ENCODE measurements around the gene METTL8. TPM values are rescaled to one million over a fixed set of nuclear protein-coding genes. Genes with fewer than 3 reads are reported as not detected.

The METTL8 gene
- total and polyA plus RNA-seq, 2 experiments from 2014 or later: 60.9 to 64.3 TPM

DNA sequence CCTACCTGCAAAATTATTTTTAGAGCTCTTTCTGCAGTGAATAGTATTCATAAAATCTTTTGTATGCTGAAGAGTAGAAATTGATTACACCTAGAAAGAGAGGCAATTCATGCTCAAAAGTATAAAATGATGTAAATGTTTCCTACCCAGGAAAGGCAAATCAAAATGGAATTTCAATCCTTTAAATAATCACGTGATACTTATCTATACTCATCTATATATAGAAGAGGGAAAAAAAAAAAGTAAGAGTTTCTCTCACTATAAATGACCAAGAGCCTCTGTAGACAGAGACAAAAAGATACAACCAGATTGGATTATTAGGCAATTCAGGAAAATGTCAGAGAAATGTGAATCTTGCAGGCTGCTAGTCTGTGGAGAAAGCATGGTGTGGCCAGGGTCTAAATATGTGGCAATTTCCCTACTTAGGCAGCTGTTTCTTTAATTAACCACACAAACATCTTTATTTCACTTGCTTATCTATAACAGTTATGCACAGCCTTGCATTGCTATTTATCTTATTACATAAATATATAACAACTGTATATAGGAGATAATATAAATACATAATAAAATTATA, 39.5 kb downstream of the METTL8 start (continued):
- TF ChIP-seq, protein P1, sequence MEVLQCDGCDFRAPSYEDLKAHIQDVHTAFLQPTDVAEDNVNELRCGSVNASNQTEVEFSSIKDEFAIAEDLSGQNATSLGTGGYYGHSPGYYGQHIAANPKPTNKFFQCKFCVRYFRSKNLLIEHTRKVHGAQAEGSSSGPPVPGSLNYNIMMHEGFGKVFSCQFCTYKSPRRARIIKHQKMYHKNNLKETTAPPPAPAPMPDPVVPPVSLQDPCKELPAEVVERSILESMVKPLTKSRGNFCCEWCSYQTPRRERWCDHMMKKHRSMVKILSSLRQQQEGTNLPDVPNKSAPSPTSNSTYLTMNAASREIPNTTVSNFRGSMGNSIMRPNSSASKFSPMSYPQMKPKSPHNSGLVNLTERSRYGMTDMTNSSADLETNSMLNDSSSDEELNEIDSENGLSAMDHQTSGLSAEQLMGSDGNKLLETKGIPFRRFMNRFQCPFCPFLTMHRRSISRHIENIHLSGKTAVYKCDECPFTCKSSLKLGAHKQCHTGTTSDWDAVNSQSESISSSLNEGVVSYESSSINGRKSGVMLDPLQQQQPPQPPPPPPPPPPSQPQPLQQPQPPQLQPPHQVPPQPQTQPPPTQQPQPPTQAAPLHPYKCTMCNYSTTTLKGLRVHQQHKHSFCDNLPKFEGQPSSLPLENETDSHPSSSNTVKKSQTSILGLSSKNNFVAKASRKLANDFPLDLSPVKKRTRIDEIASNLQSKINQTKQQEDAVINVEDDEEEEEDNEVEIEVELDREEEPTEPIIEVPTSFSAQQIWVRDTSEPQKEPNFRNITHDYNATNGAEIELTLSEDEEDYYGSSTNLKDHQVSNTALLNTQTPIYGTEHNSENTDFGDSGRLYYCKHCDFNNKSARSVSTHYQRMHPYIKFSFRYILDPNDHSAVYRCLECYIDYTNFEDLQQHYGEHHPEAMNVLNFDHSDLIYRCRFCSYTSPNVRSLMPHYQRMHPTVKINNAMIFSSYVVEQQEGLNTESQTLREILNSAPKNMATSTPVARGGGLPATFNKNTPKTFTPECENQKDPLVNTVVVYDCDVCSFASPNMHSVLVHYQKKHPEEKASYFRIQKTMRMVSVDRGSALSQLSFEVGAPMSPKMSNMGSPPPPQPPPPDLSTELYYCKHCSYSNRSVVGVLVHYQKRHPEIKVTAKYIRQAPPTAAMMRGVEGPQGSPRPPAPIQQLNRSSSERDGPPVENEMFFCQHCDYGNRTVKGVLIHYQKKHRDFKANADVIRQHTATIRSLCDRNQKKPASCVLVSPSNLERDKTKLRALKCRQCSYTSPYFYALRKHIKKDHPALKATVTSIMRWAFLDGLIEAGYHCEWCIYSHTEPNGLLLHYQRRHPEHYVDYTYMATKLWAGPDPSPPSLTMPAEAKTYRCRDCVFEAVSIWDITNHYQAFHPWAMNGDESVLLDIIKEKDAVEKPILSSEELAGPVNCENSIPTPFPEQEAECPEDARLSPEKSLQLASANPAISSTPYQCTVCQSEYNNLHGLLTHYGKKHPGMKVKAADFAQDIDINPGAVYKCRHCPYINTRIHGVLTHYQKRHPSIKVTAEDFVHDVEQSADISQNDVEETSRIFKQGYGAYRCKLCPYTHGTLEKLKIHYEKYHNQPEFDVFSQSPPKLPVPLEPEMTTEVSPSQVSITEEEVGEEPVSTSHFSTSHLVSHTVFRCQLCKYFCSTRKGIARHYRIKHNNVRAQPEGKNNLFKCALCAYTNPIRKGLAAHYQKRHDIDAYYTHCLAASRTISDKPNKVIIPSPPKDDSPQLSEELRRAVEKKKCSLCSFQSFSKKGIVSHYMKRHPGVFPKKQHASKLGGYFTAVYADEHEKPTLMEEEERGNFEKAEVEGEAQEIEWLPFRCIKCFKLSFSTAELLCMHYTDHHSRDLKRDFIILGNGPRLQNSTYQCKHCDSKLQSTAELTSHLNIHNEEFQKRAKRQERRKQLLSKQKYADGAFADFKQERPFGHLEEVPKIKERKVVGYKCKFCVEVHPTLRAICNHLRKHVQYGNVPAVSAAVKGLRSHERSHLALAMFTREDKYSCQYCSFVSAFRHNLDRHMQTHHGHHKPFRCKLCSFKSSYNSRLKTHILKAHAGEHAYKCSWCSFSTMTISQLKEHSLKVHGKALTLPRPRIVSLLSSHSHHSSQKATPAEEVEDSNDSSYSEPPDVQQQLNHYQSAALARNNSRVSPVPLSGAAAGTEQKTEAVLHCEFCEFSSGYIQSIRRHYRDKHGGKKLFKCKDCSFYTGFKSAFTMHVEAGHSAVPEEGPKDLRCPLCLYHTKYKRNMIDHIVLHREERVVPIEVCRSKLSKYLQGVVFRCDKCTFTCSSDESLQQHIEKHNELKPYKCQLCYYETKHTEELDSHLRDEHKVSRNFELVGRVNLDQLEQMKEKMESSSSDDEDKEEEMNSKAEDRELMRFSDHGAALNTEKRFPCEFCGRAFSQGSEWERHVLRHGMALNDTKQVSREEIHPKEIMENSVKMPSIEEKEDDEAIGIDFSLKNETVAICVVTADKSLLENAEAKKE (CRISPR knock-in tag; IDR thresholded peaks at IDR 0.05): no peak
- no peak for TF ChIP-seq JUNB (IDR thresholded peaks at IDR 0.05; ENCODE audit: unreplicated experiment)
- TF ChIP-seq, protein P2, sequence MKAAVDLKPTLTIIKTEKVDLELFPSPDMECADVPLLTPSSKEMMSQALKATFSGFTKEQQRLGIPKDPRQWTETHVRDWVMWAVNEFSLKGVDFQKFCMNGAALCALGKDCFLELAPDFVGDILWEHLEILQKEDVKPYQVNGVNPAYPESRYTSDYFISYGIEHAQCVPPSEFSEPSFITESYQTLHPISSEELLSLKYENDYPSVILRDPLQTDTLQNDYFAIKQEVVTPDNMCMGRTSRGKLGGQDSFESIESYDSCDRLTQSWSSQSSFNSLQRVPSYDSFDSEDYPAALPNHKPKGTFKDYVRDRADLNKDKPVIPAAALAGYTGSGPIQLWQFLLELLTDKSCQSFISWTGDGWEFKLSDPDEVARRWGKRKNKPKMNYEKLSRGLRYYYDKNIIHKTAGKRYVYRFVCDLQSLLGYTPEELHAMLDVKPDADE (IDR thresholded peaks at IDR 0.05): no peak
- TF ChIP-seq, protein P3, sequence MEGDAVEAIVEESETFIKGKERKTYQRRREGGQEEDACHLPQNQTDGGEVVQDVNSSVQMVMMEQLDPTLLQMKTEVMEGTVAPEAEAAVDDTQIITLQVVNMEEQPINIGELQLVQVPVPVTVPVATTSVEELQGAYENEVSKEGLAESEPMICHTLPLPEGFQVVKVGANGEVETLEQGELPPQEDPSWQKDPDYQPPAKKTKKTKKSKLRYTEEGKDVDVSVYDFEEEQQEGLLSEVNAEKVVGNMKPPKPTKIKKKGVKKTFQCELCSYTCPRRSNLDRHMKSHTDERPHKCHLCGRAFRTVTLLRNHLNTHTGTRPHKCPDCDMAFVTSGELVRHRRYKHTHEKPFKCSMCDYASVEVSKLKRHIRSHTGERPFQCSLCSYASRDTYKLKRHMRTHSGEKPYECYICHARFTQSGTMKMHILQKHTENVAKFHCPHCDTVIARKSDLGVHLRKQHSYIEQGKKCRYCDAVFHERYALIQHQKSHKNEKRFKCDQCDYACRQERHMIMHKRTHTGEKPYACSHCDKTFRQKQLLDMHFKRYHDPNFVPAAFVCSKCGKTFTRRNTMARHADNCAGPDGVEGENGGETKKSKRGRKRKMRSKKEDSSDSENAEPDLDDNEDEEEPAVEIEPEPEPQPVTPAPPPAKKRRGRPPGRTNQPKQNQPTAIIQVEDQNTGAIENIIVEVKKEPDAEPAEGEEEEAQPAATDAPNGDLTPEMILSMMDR (conservative IDR thresholded peaks at IDR 0.05; ENCODE audit: low read depth in 2 of 2): no peak
- TF ChIP-seq ZNF331 (CRISPR knock-in tag; IDR thresholded peaks at IDR 0.05; ENCODE audit: low read depth): no peak
- TF ChIP-seq STAT1 (IDR thresholded peaks at IDR 0.05; ENCODE audit: unreplicated experiment): no peak
